ENCODE results near the gene PTPN3.

Gene PTPN3

GRCh38 chr9:109417054-109417453, 81.1 kb downstream of the PTPN3 start:
- no peaks in the 10 kb centered on the region for H3K36me3 ChIP-seq (ENCODE audit: insufficient read depth, insufficient read length, low read length)
- TF ChIP-seq SUZ12 (IDR thresholded peaks at IDR 0.05; ENCODE audit: extremely low read depth, insufficient read depth, insufficient read length), result no peak
- no peak for TF ChIP-seq YY1 (IDR thresholded peaks at IDR 0.05; ENCODE audit: insufficient read depth, insufficient read length)
- TF ChIP-seq ZNF274 (IDR thresholded peaks at IDR 0.05; ENCODE audit: low read depth, low read length), result no peak
- DNase-seq (ENCODE audit: low read depth, low spot score), result no peak
- peaks cover 2% of the 10 kb centered on the region for H3K4me1 ChIP-seq (ENCODE audit: insufficient read depth, insufficient read length)
- no peak overlapping the region for H3K9ac ChIP-seq (ENCODE audit: insufficient read length, low read depth)
- H3K9me3 ChIP-seq (ENCODE audit: insufficient read depth, low read length), result no peaks in the 10 kb centered on the region
- no peaks in the 10 kb centered on the region for H3K27me3 ChIP-seq (ENCODE audit: insufficient read depth, insufficient read length)
- no peak overlapping the region for H3K4me3 ChIP-seq (ENCODE audit: insufficient read length, low read depth)

- Histone ChIP-seq H3K36me3 (ENCODE audit: insufficient read depth, insufficient read length, low read length) (no peaks in the 10 kb centered on the region), H3K4me1 (ENCODE audit: insufficient read depth, insufficient read length) (peaks cover 3% of the 10 kb centered on the region), H3K27me3 (ENCODE audit: insufficient read depth, insufficient read length) (no peaks in the 10 kb centered on the region), H3K9me3 (ENCODE audit: insufficient read depth, low read length) (no peaks in the 10 kb centered on the region), H3K4me3 (ENCODE audit: insufficient read length, low read depth) (no peak overlapping the region), H3K9ac (ENCODE audit: insufficient read length, low read depth) (no peak overlapping the region)
- no peak for DNase-seq (ENCODE audit: low read depth, low spot score)
- TF ChIP-seq SUZ12 (IDR thresholded peaks at IDR 0.05; ENCODE audit: extremely low read depth, insufficient read depth, insufficient read length) (no peak), ZNF274 (IDR thresholded peaks at IDR 0.05; ENCODE audit: low read depth, low read length) (no peak), YY1 (IDR thresholded peaks at IDR 0.05; ENCODE audit: insufficient read depth, insufficient read length) (no peak)
These were observed 81.9 kb downstream of the PTPN3 start for GRCh38 chr9:109416135-109416706.

- Histone ChIP-seq H3K9ac (ENCODE audit: insufficient read length, low read depth) (no peak overlapping the region), H3K36me3 (ENCODE audit: insufficient read depth, insufficient read length, low read length) (no peaks in the 10 kb centered on the region), H3K27me3 (ENCODE audit: insufficient read depth, insufficient read length) (no peaks in the 10 kb centered on the region), H3K9me3 (ENCODE audit: insufficient read depth, low read length) (no peaks in the 10 kb centered on the region), H3K4me3 (ENCODE audit: insufficient read length, low read depth) (no peak overlapping the region), H3K4me1 (ENCODE audit: insufficient read depth, insufficient read length) (peaks cover 7% of the 10 kb centered on the region)
- DNase-seq (ENCODE audit: low read depth, low spot score), result no peak
- TF ChIP-seq YY1 (IDR thresholded peaks at IDR 0.05; ENCODE audit: insufficient read depth, insufficient read length), result no peak
- no peak for TF ChIP-seq ZNF274 (IDR thresholded peaks at IDR 0.05; ENCODE audit: low read depth, low read length)
- TF ChIP-seq SUZ12 (IDR thresholded peaks at IDR 0.05; ENCODE audit: extremely low read depth, insufficient read depth, insufficient read length), result no peak
These were observed 83.9 kb downstream of the PTPN3 start for GRCh38 chr9:109414125-109414785.

- Histone ChIP-seq H3K4me3 (ENCODE audit: insufficient read length, low read depth) (no peak overlapping the region), H3K9ac (ENCODE audit: insufficient read length, low read depth) (no peak overlapping the region), H3K4me1 (ENCODE audit: insufficient read depth, insufficient read length) (peaks cover 4% of the 10 kb centered on the region), H3K27me3 (ENCODE audit: insufficient read depth, insufficient read length) (no peaks in the 10 kb centered on the region), H3K36me3 (ENCODE audit: insufficient read depth, insufficient read length, low read length) (no peaks in the 10 kb centered on the region), H3K9me3 (ENCODE audit: insufficient read depth, low read length) (no peaks in the 10 kb centered on the region)
- TF ChIP-seq YY1 (IDR thresholded peaks at IDR 0.05; ENCODE audit: insufficient read depth, insufficient read length), result no peak
- no peak for TF ChIP-seq ZNF274 (IDR thresholded peaks at IDR 0.05; ENCODE audit: low read depth, low read length)
- TF ChIP-seq SUZ12 (IDR thresholded peaks at IDR 0.05; ENCODE audit: extremely low read depth, insufficient read depth, insufficient read length), result no peak
- DNase-seq (ENCODE audit: low read depth, low spot score), result peak; percentile 27
These were observed 86.2 kb downstream of the PTPN3 start for GRCh38 chr9:109411798-109412352.

GRCh38 chr9:109411069-109411761, 86.9 kb downstream of the PTPN3 start:
- Histone ChIP-seq H3K9me3 (ENCODE audit: insufficient read depth, low read length) (no peaks in the 10 kb centered on the region), H3K36me3 (ENCODE audit: insufficient read depth, insufficient read length, low read length) (no peaks in the 10 kb centered on the region), H3K4me3 (ENCODE audit: insufficient read length, low read depth) (no peak overlapping the region), H3K27me3 (ENCODE audit: insufficient read depth, insufficient read length) (no peaks in the 10 kb centered on the region), H3K9ac (ENCODE audit: insufficient read length, low read depth) (no peak overlapping the region), H3K4me1 (ENCODE audit: insufficient read depth, insufficient read length) (peaks cover 4% of the 10 kb centered on the region)
- TF ChIP-seq YY1 (IDR thresholded peaks at IDR 0.05; ENCODE audit: insufficient read depth, insufficient read length) (no peak), SUZ12 (IDR thresholded peaks at IDR 0.05; ENCODE audit: extremely low read depth, insufficient read depth, insufficient read length) (no peak), ZNF274 (IDR thresholded peaks at IDR 0.05; ENCODE audit: low read depth, low read length) (no peak)
- DNase-seq (ENCODE audit: low read depth, low spot score), result no peak

- DNase-seq (ENCODE audit: low read depth, low spot score), result peak; percentile 57
- Histone ChIP-seq H3K9me3 (ENCODE audit: insufficient read depth, low read length) (no peaks in the 10 kb centered on the region), H3K27me3 (ENCODE audit: insufficient read depth, insufficient read length) (no peaks in the 10 kb centered on the region), H3K9ac (ENCODE audit: insufficient read length, low read depth) (no peak overlapping the region), H3K4me3 (ENCODE audit: insufficient read length, low read depth) (no peak overlapping the region), H3K36me3 (ENCODE audit: insufficient read depth, insufficient read length, low read length) (peaks cover 5% of the 10 kb centered on the region), H3K4me1 (ENCODE audit: insufficient read depth, insufficient read length) (peaks cover 4% of the 10 kb centered on the region)
- TF ChIP-seq SUZ12 (IDR thresholded peaks at IDR 0.05; ENCODE audit: extremely low read depth, insufficient read depth, insufficient read length) (no peak), ZNF274 (IDR thresholded peaks at IDR 0.05; ENCODE audit: low read depth, low read length) (no peak), YY1 (IDR thresholded peaks at IDR 0.05; ENCODE audit: insufficient read depth, insufficient read length) (no peak)
These were observed 88.2 kb downstream of the PTPN3 start for GRCh38 chr9:109409773-109410397.
